Right renal pelvis (tissue), 4 donors: ENCODE data around the gene DIO3. TPM values are rescaled to one million over a fixed set of nuclear protein-coding genes. Genes with fewer than 3 reads are reported as not detected.

ENCODE experiments used
- DNase-seq, 4 donors: peaks; one replicate each; pipeline ENCODE4 v3.0.0-alpha.2; 2013; ENCODE audit warnings: low read depth in 4 of 4, low spot score in 3 of 4, missing footprints in 1 of 4
- polyA plus RNA-seq, 4 donors: library from polyadenylated mRNA; unstranded; fragments of 120-200 nt; gene quantifications; one replicate each; pipeline ENCODE4 v1.2.1, GENCODE V29; 2013; ENCODE audit not compliant: insufficient read length in 4 of 4

The DIO3 gene
- under 1 TPM; 0.10 to 0.47 (median 0.13) TPM for polyA plus RNA-seq

- peak in 1 of 4 donors; percentile 37 for DNase-seq
Observed at GRCh38 chr14:101561145-101561896, at the start of gene DIO3. DIO3 (plus strand) TSS chr14:101561495.

GRCh38 chr14:101511620-101512375 lies 49.5 kb upstream of the DIO3 start:
- no peak for DNase-seq

GRCh38 chr14:101512376-101512695 lies 49.0 kb upstream of the DIO3 start:
- DNase-seq = no peak

- no peak for DNase-seq
Observed at GRCh38 chr14:101514136-101514535, 47.2 kb upstream of the DIO3 start.

- no peak for DNase-seq
Observed at GRCh38 chr14:101516401-101516800, 44.9 kb upstream of the DIO3 start.

GRCh38 chr14:101518611-101519473 lies 42.5 kb upstream of the DIO3 start:
- no peak for DNase-seq

- no peak for DNase-seq
Observed at GRCh38 chr14:101520621-101521472, 40.4 kb upstream of the DIO3 start.

GRCh38 chr14:101521473-101521915 lies 39.8 kb upstream of the DIO3 start:
- DNase-seq = no peak

GRCh38 chr14:101521978-101522377 lies 39.3 kb upstream of the DIO3 start:
- DNase-seq = no peak

- DNase-seq = no peak
Observed at GRCh38 chr14:101525640-101526527, 35.4 kb upstream of the DIO3 start.

- no peak for DNase-seq
Observed at GRCh38 chr14:101527987-101528386, 33.3 kb upstream of the DIO3 start.

- DNase-seq = no peak
Observed at GRCh38 chr14:101529079-101529478, 32.2 kb upstream of the DIO3 start.

GRCh38 chr14:101534198-101534597 lies 27.1 kb upstream of the DIO3 start:
- no peak for DNase-seq

- no peak for DNase-seq
Observed at GRCh38 chr14:101535232-101535631, 26.1 kb upstream of the DIO3 start.

- DNase-seq = no peak
Observed at GRCh38 chr14:101535701-101536207, 25.5 kb upstream of the DIO3 start.

- DNase-seq = no peak
Observed at GRCh38 chr14:101537286-101537685, 24.0 kb upstream of the DIO3 start.

- no peak for DNase-seq
Observed at GRCh38 chr14:101538878-101539277, 22.4 kb upstream of the DIO3 start.

- no peak for DNase-seq
Observed at GRCh38 chr14:101539880-101540279, 21.4 kb upstream of the DIO3 start.
